ENCODE data around the gene TRABD2A. TPM values are rescaled to one million over a fixed set of nuclear protein-coding genes. Genes with fewer than 3 reads are reported as not detected.

Gene TRABD2A
- total RNA-seq, 3 donors from 2014 or later (not counting 1 experiment from before 2014, with no cell fraction given) = 1.4 to 6.3 (median 6.3) TPM

GRCh38 chr2:84889332-84889731, 8.4 kb upstream of the TRABD2A start:
- Mint-ChIP-seq H3K4me1 (peaks cover 30 to 34% of the 10 kb centered on the region in 2 donors), H3K4me3 (peak overlapping the region; percentile 76), H3K27me3 (ENCODE audit: low read depth in 2 of 2) (no peaks in the 10 kb centered on the region), H3K9me3 (no peaks in the 10 kb centered on the region), H3K27ac (peak overlapping the region; percentile 89 to 91), H3K36me3 (no peaks in the 10 kb centered on the region)
- Histone ChIP-seq H3K9me3 (ENCODE audit: control insufficient read depth, insufficient read depth, low read length) (no peaks in the 10 kb centered on the region), H3K4me1 (ENCODE audit: control insufficient read depth, insufficient read depth, low read length) (peaks cover 24% of the 10 kb centered on the region), H3K27ac (ENCODE audit: low read length) (peak overlapping the region; percentile 90), H3K27me3 (ENCODE audit: control insufficient read depth, insufficient read depth, low read length) (no peaks in the 10 kb centered on the region), H3K4me3 (ENCODE audit: low read length) (peak overlapping the region; percentile 22), H3K36me3 (ENCODE audit: control insufficient read depth, insufficient read depth, low read length) (no peaks in the 10 kb centered on the region)
- no peak for TF ChIP-seq CTCF (IDR thresholded peaks at IDR 0.05)
- WGBS (ENCODE audit: insufficient coverage) = 48% methylated on average over 2 of the region's 2 CpGs
- intact Hi-C loops (cut with micrococcal nuclease) = loop anchor here (10.0 kb wide), 1 partner anchor 105 kb away; no protein-coding TSS in a partner anchor
- ATAC-seq (peak; percentile 13 to 33 (median 16)), DNase-seq (peak in 1 of 2 donors; percentile 52)

GRCh38 chr2:84888401-84889276, 7.8 kb upstream of the TRABD2A start:
- Mint-ChIP-seq H3K27me3 (ENCODE audit: low read depth in 2 of 2) (no peaks in the 10 kb centered on the region), H3K36me3 (no peaks in the 10 kb centered on the region), H3K27ac (peak overlapping the region; percentile 89 to 91), H3K4me3 (peak overlapping the region; percentile 76), H3K4me1 (peaks cover 28 to 29% of the 10 kb centered on the region in 2 donors), H3K9me3 (no peaks in the 10 kb centered on the region)
- Histone ChIP-seq H3K4me3 (ENCODE audit: low read length) (peak overlapping the region; percentile 22), H3K27me3 (ENCODE audit: control insufficient read depth, insufficient read depth, low read length) (no peaks in the 10 kb centered on the region), H3K4me1 (ENCODE audit: control insufficient read depth, insufficient read depth, low read length) (peaks cover 19% of the 10 kb centered on the region), H3K27ac (ENCODE audit: low read length) (peak overlapping the region; percentile 90), H3K36me3 (ENCODE audit: control insufficient read depth, insufficient read depth, low read length) (no peaks in the 10 kb centered on the region), H3K9me3 (ENCODE audit: control insufficient read depth, insufficient read depth, low read length) (no peaks in the 10 kb centered on the region)
- intact Hi-C loops (cut with micrococcal nuclease) = loop anchor here (10.0 kb wide), 1 partner anchor 104 kb away; no protein-coding TSS in a partner anchor
- ATAC-seq (peak; percentile 93 to 98 (median 96)), DNase-seq (peak; percentile 43 to 82)
- 18% methylated on average over 5 of the region's 6 CpGs for WGBS (ENCODE audit: insufficient coverage)
- TF ChIP-seq CTCF (IDR thresholded peaks at IDR 0.05) = no peak

GRCh38 chr2:84886791-84887190, 5.9 kb upstream of the TRABD2A start:
- H3K4me1 ChIP-seq (ENCODE audit: control insufficient read depth, insufficient read depth, low read length) = peaks cover 23% of the 10 kb centered on the region
- H3K27ac ChIP-seq (ENCODE audit: low read length) = no peak overlapping the region
- intact Hi-C loops (cut with micrococcal nuclease) = loop anchor here (10.0 kb wide), 1 partner anchor 102 kb away; no protein-coding TSS in a partner anchor
- no peaks in the 10 kb centered on the region for H3K27me3 Mint-ChIP-seq (ENCODE audit: low read depth in 2 of 2)
- ATAC-seq (no peak), DNase-seq (no peak)
- H3K9me3 Mint-ChIP-seq = no peaks in the 10 kb centered on the region
- H3K36me3 Mint-ChIP-seq = no peaks in the 10 kb centered on the region
- no peak for TF ChIP-seq CTCF (IDR thresholded peaks at IDR 0.05)
- H3K27me3 ChIP-seq (ENCODE audit: control insufficient read depth, insufficient read depth, low read length) = no peaks in the 10 kb centered on the region
- H3K9me3 ChIP-seq (ENCODE audit: control insufficient read depth, insufficient read depth, low read length) = no peaks in the 10 kb centered on the region
- H3K27ac Mint-ChIP-seq = peak overlapping the region; percentile 77 to 82
- peak overlapping the region; percentile 55 for H3K4me3 Mint-ChIP-seq
- 98% methylated on average over 6 of the region's 6 CpGs for WGBS (ENCODE audit: insufficient coverage)
- peaks cover 38 to 39% of the 10 kb centered on the region in 2 donors for H3K4me1 Mint-ChIP-seq
- no peaks in the 10 kb centered on the region for H3K36me3 ChIP-seq (ENCODE audit: control insufficient read depth, insufficient read depth, low read length)
- no peak overlapping the region for H3K4me3 ChIP-seq (ENCODE audit: low read length)

Data from natural killer cell (primary cell).